Measurements from ENCODE around the gene SRMS. TPM values are rescaled to one million over a fixed set of nuclear protein-coding genes. Genes with fewer than 3 reads are reported as not detected.

SRMS gene
- total RNA-seq, 2 donors from 2014 or later, result not detected

DNA sequence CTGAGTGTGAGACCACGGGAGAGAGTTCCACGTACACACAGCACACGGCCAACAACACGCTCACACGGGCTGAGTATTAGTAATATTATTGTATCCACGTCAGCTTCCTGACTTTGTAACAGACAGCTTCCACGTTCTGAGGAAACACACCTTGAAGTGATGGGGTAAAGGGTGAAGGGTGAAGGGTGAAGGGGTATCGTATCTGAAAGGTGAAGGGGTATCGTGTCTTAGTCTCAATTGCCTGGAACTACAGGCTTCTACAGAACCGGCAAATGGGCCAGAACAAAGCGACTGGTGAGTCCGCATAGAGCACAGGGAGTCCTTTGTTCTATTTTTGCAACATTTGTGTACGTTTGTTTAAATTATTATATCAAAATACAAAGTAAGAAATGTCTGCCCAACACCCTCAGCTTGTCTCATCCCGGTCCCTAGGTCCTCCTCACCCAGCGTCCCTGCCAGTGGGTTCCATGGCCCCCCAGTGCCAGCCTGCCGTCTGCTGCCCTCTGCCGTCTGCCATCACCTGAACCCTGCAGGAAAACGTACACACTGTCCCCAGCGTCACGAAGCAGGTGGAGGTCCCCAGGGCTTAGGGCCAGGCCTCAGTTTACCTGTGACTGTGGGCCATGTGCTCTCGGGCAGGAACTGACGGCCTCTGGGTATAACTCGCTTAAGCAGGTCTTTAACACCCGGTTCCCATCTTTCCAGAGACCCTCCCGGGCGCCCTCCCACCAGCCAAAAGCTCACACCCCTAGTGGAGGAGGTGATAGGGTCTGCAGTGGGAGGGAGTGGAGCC is 30.9 kb upstream of the SRMS start:
- DNase-seq (ENCODE audit: low spot score) (no peak), ATAC-seq (ENCODE audit: insufficient number of reproducible peaks, low FRiP score, low read depth) (no peak)
- TF ChIP-seq CTCF (IDR thresholded peaks at IDR 0.05), result no peak
- no peaks in the 10 kb centered on the region for H3K27me3 ChIP-seq (replicated peaks; ENCODE audit: insufficient read depth)
- H3K4me3 ChIP-seq, result no peak overlapping the region
- H3K4me1 ChIP-seq (ENCODE audit: control insufficient read depth in 1 of 2, low read depth in 2 of 2), result peaks cover 2 to 3% of the 10 kb centered on the region in 2 donors
- H3K36me3 ChIP-seq, result no peaks in the 10 kb centered on the region
- no peaks in the 10 kb centered on the region for H3K9me3 ChIP-seq
- H3K27ac ChIP-seq, result no peak overlapping the region

GRCh38 chr20:63577317-63577894 is 29.9 kb upstream of the SRMS start:
- no peaks in the 10 kb centered on the region for H3K27me3 ChIP-seq (replicated peaks; ENCODE audit: insufficient read depth)
- no peak overlapping the region for H3K4me3 ChIP-seq
- no peaks in the 10 kb centered on the region for H3K36me3 ChIP-seq
- no peak for TF ChIP-seq CTCF (IDR thresholded peaks at IDR 0.05)
- ATAC-seq (ENCODE audit: insufficient number of reproducible peaks, low FRiP score, low read depth) (no peak), DNase-seq (ENCODE audit: low spot score) (no peak)
- H3K27ac ChIP-seq, result no peak overlapping the region
- H3K9me3 ChIP-seq, result no peaks in the 10 kb centered on the region
- H3K4me1 ChIP-seq (ENCODE audit: control insufficient read depth in 1 of 2, low read depth in 2 of 2), result peaks cover 5 to 11% of the 10 kb centered on the region in 2 donors

DNA sequence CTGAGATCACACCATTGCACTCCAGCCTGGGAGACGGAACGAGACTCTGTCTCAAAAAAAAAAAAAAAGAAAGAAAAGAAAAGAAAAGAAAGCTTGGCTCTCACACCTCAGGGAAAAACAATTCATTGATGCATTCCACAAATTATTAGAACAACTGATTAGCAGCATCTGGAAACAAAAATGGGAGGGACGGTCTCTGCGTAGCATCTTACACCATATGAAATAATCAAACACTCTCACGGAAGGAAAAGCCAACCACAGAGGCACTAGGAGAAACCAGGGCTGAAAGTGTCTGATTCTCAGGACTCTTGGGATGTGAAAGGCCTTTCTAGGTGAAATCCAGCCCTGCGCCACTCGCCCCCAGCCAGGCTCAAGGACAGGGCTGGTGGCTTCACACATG is 28.8 kb upstream of the SRMS start:
- no peaks in the 10 kb centered on the region for H3K9me3 ChIP-seq
- H3K36me3 ChIP-seq, result no peaks in the 10 kb centered on the region
- no peak for TF ChIP-seq CTCF (IDR thresholded peaks at IDR 0.05)
- ATAC-seq (ENCODE audit: insufficient number of reproducible peaks, low FRiP score, low read depth) (no peak), DNase-seq (ENCODE audit: low spot score) (no peak)
- peaks cover 5 to 11% of the 10 kb centered on the region in 2 donors for H3K4me1 ChIP-seq (ENCODE audit: control insufficient read depth in 1 of 2, low read depth in 2 of 2)
- H3K4me3 ChIP-seq, result no peak overlapping the region
- H3K27me3 ChIP-seq (replicated peaks; ENCODE audit: insufficient read depth), result no peaks in the 10 kb centered on the region
- H3K27ac ChIP-seq, result no peak overlapping the region

DNA sequence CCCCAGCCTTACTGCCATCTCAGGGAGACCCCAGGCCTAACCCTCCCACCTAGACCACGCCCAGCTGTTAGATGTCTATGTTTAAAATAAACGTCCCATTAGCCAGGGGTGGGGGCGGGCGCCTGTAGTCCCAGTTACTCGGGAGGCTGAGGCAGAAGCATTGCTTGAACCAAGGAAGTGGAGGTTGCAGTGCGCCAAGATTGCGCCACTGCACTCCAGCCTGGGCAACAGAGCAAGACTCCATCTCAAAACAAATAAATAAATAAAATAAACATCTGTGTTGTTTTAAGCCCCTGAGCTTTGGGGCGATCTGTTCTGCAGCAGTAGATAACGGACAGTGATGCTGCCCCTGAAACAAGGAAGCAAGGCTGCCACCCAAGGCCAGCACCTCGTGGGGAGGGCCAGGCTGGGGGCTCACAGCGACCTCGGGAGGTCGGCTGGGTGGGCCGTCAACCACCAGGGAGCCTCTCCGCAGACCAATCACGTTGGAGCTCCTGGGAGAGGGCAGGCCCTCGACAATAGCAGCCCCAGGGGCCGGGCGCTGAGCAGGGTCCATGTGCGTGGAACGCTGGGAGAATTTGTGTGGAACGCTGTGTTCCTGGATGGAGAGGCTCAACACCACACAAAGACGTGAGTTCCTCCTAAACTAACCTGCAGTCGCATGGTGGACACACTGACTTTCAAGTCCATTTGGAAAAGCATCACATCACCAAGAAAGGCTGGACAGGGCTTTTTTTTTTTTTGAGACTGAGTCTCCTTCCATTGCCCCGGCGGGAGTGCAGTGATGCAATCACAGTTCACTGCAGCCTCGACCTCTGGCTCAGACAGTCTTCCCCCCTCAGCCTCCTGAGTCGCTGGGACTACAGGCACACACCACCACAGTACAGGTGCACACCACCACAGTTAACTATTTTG is 27.5 kb upstream of the SRMS start:
- Histone ChIP-seq H3K4me3 (peak overlapping the region; percentile 90), H3K27ac (no peak overlapping the region), H3K27me3 (replicated peaks; ENCODE audit: insufficient read depth) (no peaks in the 10 kb centered on the region), H3K9me3 (no peaks in the 10 kb centered on the region), H3K4me1 (ENCODE audit: control insufficient read depth in 1 of 2, low read depth in 2 of 2) (peaks cover 5 to 11% of the 10 kb centered on the region in 2 donors), H3K36me3 (no peaks in the 10 kb centered on the region)
- no peak for ATAC-seq (ENCODE audit: insufficient number of reproducible peaks, low FRiP score, low read depth)
- DNase-seq (ENCODE audit: low spot score), result no peak
- no peak for TF ChIP-seq CTCF (IDR thresholded peaks at IDR 0.05)

All from thoracic aorta (tissue), 2 donors.